GM12878 (cell line): ENCODE data around the gene CORO7. TPM values are rescaled to one million over a fixed set of nuclear protein-coding genes. Genes with fewer than 3 reads are reported as not detected.
A peak's percentile ranks its signal among the peaks of the same experiment; 100 is the strongest.

ENCODE experiments used
- ATAC-seq: fragments of 200-7000 bp; cut with Tn5 transposase; 3 replicates; pipeline ENCODE4 v1.9.1; 2020; ENCODE audit warnings: mild to moderate bottlenecking, moderate library complexity
- BruUV-seq: library from RNA; stranded (reverse); fragments of 400-500 nt; replicated peaks from 2 replicates; lab custom pipeline; 2021; lab: Mats Ljungman, UMichigan
- CTCF ChIA-PET: fragments of 300-600 bp; sonication (Branson Sonifier 250); formaldehyde crosslinking; extraction: SDS; loops from one replicate; lab custom pipeline; 2021; ENCODE audit warnings: inconsistent platforms; lab: Yijun Ruan, JAX
- POLR2A ChIA-PET: fragments of 350-600 bp; formaldehyde crosslinking; extraction: SDS; loops from one replicate; lab custom pipeline; 2021; ENCODE audit warnings: inconsistent platforms; lab: Charles Lee
- RAD21 ChIA-PET: fragments of 300-600 bp; sonication (Branson Sonifier 250); formaldehyde crosslinking; loops from one replicate; lab custom pipeline; 2023; ENCODE audit warnings: antibody characterized with exemption; ENCODE audit not compliant: unreplicated experiment; lab: Charles Lee
- SMC1A ChIA-PET: fragments of 300-600 bp; sonication (Branson Sonifier 250); formaldehyde crosslinking; loops from one replicate; lab custom pipeline; 2023; ENCODE audit not compliant: unreplicated experiment, uncharacterized antibody; lab: Charles Lee
- DNase-seq: peaks from one replicate; pipeline ENCODE4 v3.0.0-alpha.2; 2011; ENCODE audit warnings: low read depth, low spot score
- FAIRE-seq: peaks from 3 replicates; lab custom pipeline; 2011; peaks lifted over from hg19 to GRCh38; lab: Jason Lieb, UNC
- H2AFZ ChIP-seq: 2 replicates; pipeline ENCODE4 v1.6.0; 2011; ENCODE audit warnings: low read depth, low read length, control low read depth; ENCODE audit not compliant: control insufficient read depth
- H3K27ac ChIP-seq: 2 replicates; pipeline ENCODE4 v1.5.1; 2011; ENCODE audit warnings: control low read depth; ENCODE audit not compliant: control insufficient read depth, insufficient read depth
- H3K27me3 ChIP-seq, 2 experiments: replicated peaks in 1 of 2; 2 replicates each; pipeline versions ENCODE4 v1.6.0 to v1.6.1; 2011; ENCODE audit warnings: low read length in 1 of 2; ENCODE audit not compliant: control insufficient read depth in 2 of 2, insufficient read depth in 2 of 2
- H3K36me3 ChIP-seq, 2 experiments: 2 replicates each; pipeline ENCODE4 v1.5.1; 2011; ENCODE audit warnings: low read length in 1 of 2; ENCODE audit not compliant: control insufficient read depth in 2 of 2, insufficient read depth in 2 of 2
- H3K4me1 ChIP-seq: 2 replicates; pipeline ENCODE4 v1.6.1; 2011; ENCODE audit warnings: mild to moderate bottlenecking, low read length, moderate library complexity, mixed read lengths; ENCODE audit not compliant: control insufficient read depth, insufficient read depth
- H3K4me2 ChIP-seq: 2 replicates; pipeline ENCODE4 v1.6.0; 2011; ENCODE audit warnings: control low read depth; ENCODE audit not compliant: control insufficient read depth, insufficient read depth
- H3K4me3 ChIP-seq: fragments of 200-600 bp; sonication (generic); 2 replicates; pipeline ENCODE4 v1.5.1; 2016
- H3K79me2 ChIP-seq: 2 replicates; pipeline ENCODE4 v1.6.0; 2011; ENCODE audit warnings: low read length; ENCODE audit not compliant: control insufficient read depth, insufficient read depth
- H3K9ac ChIP-seq: 2 replicates; pipeline ENCODE4 v1.8.0; 2011; ENCODE audit warnings: low read length, control low read depth, mixed read lengths; ENCODE audit not compliant: control insufficient read depth, insufficient read depth
- H3K9me3 ChIP-seq: replicated peaks from 3 replicates; pipeline ENCODE4 v1.5.1; 2011; ENCODE audit warnings: mild to moderate bottlenecking, low read length; ENCODE audit not compliant: control insufficient read depth, insufficient read depth
- H4K20me1 ChIP-seq: 2 replicates; pipeline ENCODE4 v1.6.0; 2011; ENCODE audit not compliant: control insufficient read depth, insufficient read depth
- CBFB ChIP-seq: IDR thresholded peaks from 2 replicates; pipeline ENCODE4 v1.6.1; 2016; ENCODE audit warnings: antibody characterized with exemption, low read depth
- CBX3 ChIP-seq: fragments of 200-600 bp; sonication (generic); IDR thresholded peaks from 2 replicates; pipeline ENCODE4 v1.6.1; 2016; ENCODE audit warnings: low read depth, borderline replicate concordance
- CTCF ChIP-seq, 3 experiments: IDR thresholded peaks in 2 of 3; conservative IDR thresholded peaks in 1 of 3; 2 replicates each; pipeline ENCODE4 v1.5.1; 2011; ENCODE audit warnings: low read depth in 3 of 3, low read length in 3 of 3, mild to moderate bottlenecking in 3 of 3, control low read depth in 2 of 3, moderate library complexity in 2 of 3, inconsistent platforms in 1 of 3, mixed read lengths in 1 of 3; ENCODE audit not compliant: control insufficient read depth in 2 of 3, insufficient read depth in 1 of 3; ENCODE audit errors: extremely low read depth in 1 of 3
- FOXK2 ChIP-seq: fragments of 450-650 bp; IDR thresholded peaks from 2 replicates; pipeline ENCODE4 v1.6.1; 2017; ENCODE audit warnings: mild to moderate bottlenecking, moderate library complexity
- PAX8 ChIP-seq: fragments of 450-650 bp; IDR thresholded peaks from 2 replicates; pipeline ENCODE4 v1.6.1; 2017; ENCODE audit warnings: mild to moderate bottlenecking, moderate library complexity
- RAD21 ChIP-seq: IDR thresholded peaks from 2 replicates; pipeline ENCODE4 v1.6.1; 2011; ENCODE audit warnings: mild to moderate bottlenecking, low read depth, low read length, moderate library complexity; ENCODE audit not compliant: insufficient read depth
- RB1 ChIP-seq: fragments of 450-650 bp; formaldehyde crosslinking; IDR thresholded peaks from 2 replicates; pipeline ENCODE4 v1.6.1; 2017; ENCODE audit warnings: mild to moderate bottlenecking, borderline replicate concordance
- RUNX3 ChIP-seq: IDR thresholded peaks from 2 replicates; pipeline ENCODE4 v1.6.1; 2012; ENCODE audit warnings: low read length, inconsistent platforms
- SMAD1 ChIP-seq: fragments of 450-650 bp; IDR thresholded peaks from 2 replicates; pipeline ENCODE4 v1.6.1; 2018; ENCODE audit warnings: mild to moderate bottlenecking, low read depth; ENCODE audit not compliant: partially characterized antibody
- SMC3 ChIP-seq: IDR thresholded peaks from 2 replicates; pipeline ENCODE4 v1.6.1; 2011; ENCODE audit warnings: low read length, improper control_type of control experiment, borderline replicate concordance
- SRF ChIP-seq, 2 experiments: IDR thresholded peaks; 2 replicates each; pipeline ENCODE4 v1.6.1; 2011; ENCODE audit warnings: low read depth in 2 of 2, low read length in 2 of 2, mild to moderate bottlenecking in 1 of 2, moderate library complexity in 1 of 2
- TCF12 ChIP-seq: IDR thresholded peaks from 2 replicates; pipeline ENCODE4 v1.6.1; 2011; ENCODE audit warnings: low read depth, mild to moderate bottlenecking, low read length
- TCF3 ChIP-seq: IDR thresholded peaks from 2 replicates; pipeline ENCODE4 v1.6.1; 2012; ENCODE audit warnings: low read depth, mild to moderate bottlenecking, low read length, borderline replicate concordance; ENCODE audit not compliant: insufficient read depth
- YY1 ChIP-seq: IDR thresholded peaks from 2 replicates; pipeline ENCODE4 v1.6.1; 2011; ENCODE audit warnings: low read depth, mild to moderate bottlenecking, low read length
- ZBTB40 ChIP-seq: fragments of 450-650 bp; IDR thresholded peaks from 2 replicates; pipeline ENCODE4 v1.6.1; 2016; ENCODE audit warnings: mild to moderate bottlenecking, moderate library complexity, borderline replicate concordance
- WGBS: methylation state at CpG from one replicate; pipeline ENCODE4 v1.1.6; 2016; ENCODE audit warnings: low lambda C conversion rate; ENCODE audit not compliant: insufficient replicate concordance, insufficient coverage; ENCODE audit errors: missing lambda C conversion rate; 5-methylcytosine and 5-hydroxymethylcytosine counted together
- in situ Hi-C: fragments of 300-500 bp; cut with MboI; formaldehyde crosslinking; loops from 9 replicates; pipeline ENCODE4 v1.14.3; 2018; ENCODE audit warnings: mixed read lengths
- intact Hi-C: fragments of 100-400 bp; cut with micrococcal nuclease; formaldehyde crosslinking; loops from one replicate; pipeline ENCODE4 v1.14.2; 2022; ENCODE audit not compliant: unreplicated experiment
- polyA plus RNA-seq, 11 experiments: library from polyadenylated mRNA; depleted of rRNA in 4 of 11; unstranded in 6 of 11; stranded (reverse) in 5 of 11; fragments of >200 nt; fragmentation: Nextera tagmentation in 4 of 11; fragmentation: Illumina TruSeq in 1 of 11; extraction: Ambion mirVana in 4 of 11; extraction: Trizol in 1 of 11; gene quantifications; 1 replicate in 1 of 11; 2 replicates in 10 of 11; pipeline versions ENCODE4 v1.2.1 to v1.2.3, GENCODE V29; 2011 to 2016; ENCODE audit warnings: inconsistent platforms in 2 of 11, missing spikeins in 2 of 11, low read depth in 1 of 11
- total RNA-seq, 4 experiments: library from RNA; depleted of rRNA in 3 of 4; stranded (reverse); fragments of >200 nt in 3 of 4; fragmentation: Illumina TruSeq in 1 of 4; extraction: Trizol in 1 of 4; gene quantifications; 2 replicates each; pipeline versions ENCODE4 v1.2.1 to v1.2.3, GENCODE V29; 2013 to 2021
- TF ChIP-seq, protein P1 (sequence below): fragments of 450-650 bp; IDR thresholded peaks from 2 replicates; pipeline ENCODE4 v1.6.1; 2017; ENCODE audit warnings: borderline replicate concordance

CORO7 gene
- total and polyA plus RNA-seq, 10 of the 15 experiments (the other 5 are each of a cell fraction or from before 2014, with no cell fraction given) = 0.64 to 89.2 (median 43.7) TPM

- FAIRE-seq (no peak), DNase-seq (no peak), ATAC-seq (peak; percentile 85)
- Histone ChIP-seq H3K27me3 (no peaks in the 10 kb centered on the region), H3K79me2 (no peaks in the 10 kb centered on the region), H3K4me3 (no peak overlapping the region), H3K36me3 (no peaks in the 10 kb centered on the region; a peak in 1 of 4 replicates), H3K9ac (no peak overlapping the region), H3K9me3 (no peaks in the 10 kb centered on the region), H2AFZ (no peak overlapping the region), H3K27ac (no peak overlapping the region), H4K20me1 (no peaks in the 10 kb centered on the region), H3K4me2 (no peak overlapping the region), H3K4me1 (peaks cover 2% of the 10 kb centered on the region)
- CTCF ChIA-PET = interaction anchor here (0.7 to 12.1 kb wide), 13 partner anchors 15 to 129 kb away, joined by 3 to 145 read pairs (median 6); partner anchors contain the start of gene TFAP4
- BruUV-seq = no TSS peak
- SMC1A ChIA-PET = interaction anchor here (0.6 to 5.7 kb wide), 9 partner anchors 10 to 636 kb away, joined by 3 to 62 read pairs (median 3); partner anchors contain the start of gene TFAP4
- intact Hi-C loops = loop anchor here (1.0 to 10.0 kb wide), 3 partner anchors 22 to 126 kb away; no protein-coding TSS in a partner anchor
- in situ Hi-C loops = loop anchor here (5.0 kb wide), 1 partner anchor 43 kb away; no protein-coding TSS in a partner anchor
- 35% methylated on average over 14 of the region's 14 CpGs for WGBS
- POLR2A ChIA-PET = interaction anchor here (1.3 kb wide), 1 partner anchor 22 kb away, joined by 4 read pairs; no protein-coding TSS in a partner anchor
- RAD21 ChIA-PET = interaction anchor here (0.6 to 5.6 kb wide), 11 partner anchors 11 to 130 kb away, joined by 3 to 68 read pairs (median 4); partner anchors contain the start of gene GLIS2
- TF ChIP-seq SMC3 (peak; percentile 98), PAX8 (no peak), YY1 (peak; percentile 74), RAD21 (peak; percentile 96), TCF3 (peak; percentile 86), ZBTB40 (no peak), RUNX3 (peak; percentile 35; the same call in 1 of the 2 replicates), SRF (IDR thresholded peaks at IDR 0.05; ENCODE audit: low read depth in 2 of 2, low read length in 2 of 2) (no peak), SMAD1 (no peak), FOXK2 (no peak), CTCF (IDR thresholded peaks at IDR 0.05 in 2 of 3, conservative IDR thresholded peaks at IDR 0.05 in 1 of 3; ENCODE audit: control insufficient read depth in 2 of 3, extremely low read depth in 1 of 3, insufficient read depth in 1 of 3, low read depth in 3 of 3, low read length in 3 of 3) (peak; percentile 94 to 97 (median 95)), CBX3 (no peak), TCF12 (peak; percentile 79; the same call in 1 of the 2 replicates), RB1 (peak; percentile 53; the same call in 1 of the 2 replicates), CBFB (no peak)
- TF ChIP-seq, protein P1, sequence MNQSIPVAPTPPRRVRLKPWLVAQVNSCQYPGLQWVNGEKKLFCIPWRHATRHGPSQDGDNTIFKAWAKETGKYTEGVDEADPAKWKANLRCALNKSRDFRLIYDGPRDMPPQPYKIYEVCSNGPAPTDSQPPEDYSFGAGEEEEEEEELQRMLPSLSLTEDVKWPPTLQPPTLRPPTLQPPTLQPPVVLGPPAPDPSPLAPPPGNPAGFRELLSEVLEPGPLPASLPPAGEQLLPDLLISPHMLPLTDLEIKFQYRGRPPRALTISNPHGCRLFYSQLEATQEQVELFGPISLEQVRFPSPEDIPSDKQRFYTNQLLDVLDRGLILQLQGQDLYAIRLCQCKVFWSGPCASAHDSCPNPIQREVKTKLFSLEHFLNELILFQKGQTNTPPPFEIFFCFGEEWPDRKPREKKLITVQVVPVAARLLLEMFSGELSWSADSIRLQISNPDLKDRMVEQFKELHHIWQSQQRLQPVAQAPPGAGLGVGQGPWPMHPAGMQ = no peak
These were observed 86.0 kb downstream of the CORO7 start for GRCh38 chr16:4330277-4330874.
